Measurements from ENCODE around the gene KRT6C. TPM values are rescaled to one million over a fixed set of nuclear protein-coding genes. Genes with fewer than 3 reads are reported as not detected.
A peak's percentile ranks its signal among the peaks of the same experiment; 100 is the strongest.
"Not testable (repeated sequence)": the region's sequence is repeated elsewhere in the genome, so short reads cannot be mapped to it uniquely, and the experiment has no call there.

Gene KRT6C
- total RNA-seq, 2 donors from 2014 or later, result not detected

DNA sequence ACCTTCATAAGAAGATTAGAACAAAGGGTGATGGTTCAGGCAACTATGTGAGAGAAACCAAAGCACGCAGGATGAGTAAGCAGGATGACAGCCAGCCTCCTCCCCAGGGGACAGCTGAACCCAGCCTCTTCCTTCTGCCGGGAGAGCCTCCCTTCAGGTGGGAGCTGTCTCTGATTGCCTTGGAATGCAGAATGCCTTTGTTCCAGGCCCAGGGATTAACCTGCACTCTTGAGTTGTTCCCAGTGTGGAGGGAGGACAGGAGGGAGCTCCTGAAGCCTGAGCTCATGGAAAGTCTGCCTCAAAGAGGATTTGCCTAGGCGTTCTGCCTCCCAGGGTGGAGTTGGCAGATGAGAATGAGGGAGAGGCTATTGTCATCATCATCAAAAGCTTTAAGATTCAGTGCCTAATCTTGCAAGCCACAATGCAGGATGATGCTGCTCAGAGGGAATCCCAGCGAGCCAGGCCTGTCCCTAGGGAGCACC, 23.0 kb upstream of the KRT6C start:
- H3K4me3 ChIP-seq, result no peak overlapping the region
- DNase-seq (ENCODE audit: low spot score), result no peak
- no peaks in the 10 kb centered on the region for H3K36me3 ChIP-seq
- H3K27ac ChIP-seq, result no peak overlapping the region
- no peaks in the 10 kb centered on the region for H3K4me1 ChIP-seq
- TF ChIP-seq, protein P1, sequence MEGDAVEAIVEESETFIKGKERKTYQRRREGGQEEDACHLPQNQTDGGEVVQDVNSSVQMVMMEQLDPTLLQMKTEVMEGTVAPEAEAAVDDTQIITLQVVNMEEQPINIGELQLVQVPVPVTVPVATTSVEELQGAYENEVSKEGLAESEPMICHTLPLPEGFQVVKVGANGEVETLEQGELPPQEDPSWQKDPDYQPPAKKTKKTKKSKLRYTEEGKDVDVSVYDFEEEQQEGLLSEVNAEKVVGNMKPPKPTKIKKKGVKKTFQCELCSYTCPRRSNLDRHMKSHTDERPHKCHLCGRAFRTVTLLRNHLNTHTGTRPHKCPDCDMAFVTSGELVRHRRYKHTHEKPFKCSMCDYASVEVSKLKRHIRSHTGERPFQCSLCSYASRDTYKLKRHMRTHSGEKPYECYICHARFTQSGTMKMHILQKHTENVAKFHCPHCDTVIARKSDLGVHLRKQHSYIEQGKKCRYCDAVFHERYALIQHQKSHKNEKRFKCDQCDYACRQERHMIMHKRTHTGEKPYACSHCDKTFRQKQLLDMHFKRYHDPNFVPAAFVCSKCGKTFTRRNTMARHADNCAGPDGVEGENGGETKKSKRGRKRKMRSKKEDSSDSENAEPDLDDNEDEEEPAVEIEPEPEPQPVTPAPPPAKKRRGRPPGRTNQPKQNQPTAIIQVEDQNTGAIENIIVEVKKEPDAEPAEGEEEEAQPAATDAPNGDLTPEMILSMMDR (IDR thresholded peaks at IDR 0.05), result no peak
- no peaks in the 10 kb centered on the region for H3K27me3 ChIP-seq
- H3K9me3 ChIP-seq, result no peaks in the 10 kb centered on the region

DNA sequence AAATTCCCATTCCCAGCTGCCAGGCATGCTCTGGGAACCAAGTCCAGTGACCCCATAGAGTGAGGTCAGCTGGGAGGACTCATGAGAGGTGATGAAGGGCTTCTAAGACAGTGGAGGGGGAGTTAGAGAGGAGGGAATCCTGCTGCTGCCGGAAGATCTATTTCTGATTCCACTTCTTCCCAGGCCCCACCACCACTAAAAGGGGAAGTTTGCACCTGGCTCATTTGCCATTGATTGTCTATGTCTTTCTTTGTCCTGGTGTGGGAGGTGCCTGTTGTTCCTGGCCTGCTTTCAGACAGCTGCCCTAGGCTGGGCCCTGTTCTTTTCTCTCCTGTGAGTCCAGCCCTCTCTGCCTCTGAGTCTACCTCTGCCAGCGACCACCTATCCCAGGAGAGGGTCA, 22.4 kb upstream of the KRT6C start:
- TF ChIP-seq, protein P1 (IDR thresholded peaks at IDR 0.05), result no peak
- Histone ChIP-seq H3K27ac (no peak overlapping the region), H3K4me1 (no peaks in the 10 kb centered on the region), H3K4me3 (no peak overlapping the region), H3K36me3 (no peaks in the 10 kb centered on the region), H3K27me3 (no peaks in the 10 kb centered on the region), H3K9me3 (no peaks in the 10 kb centered on the region)
- no peak for DNase-seq (ENCODE audit: low spot score)

DNA sequence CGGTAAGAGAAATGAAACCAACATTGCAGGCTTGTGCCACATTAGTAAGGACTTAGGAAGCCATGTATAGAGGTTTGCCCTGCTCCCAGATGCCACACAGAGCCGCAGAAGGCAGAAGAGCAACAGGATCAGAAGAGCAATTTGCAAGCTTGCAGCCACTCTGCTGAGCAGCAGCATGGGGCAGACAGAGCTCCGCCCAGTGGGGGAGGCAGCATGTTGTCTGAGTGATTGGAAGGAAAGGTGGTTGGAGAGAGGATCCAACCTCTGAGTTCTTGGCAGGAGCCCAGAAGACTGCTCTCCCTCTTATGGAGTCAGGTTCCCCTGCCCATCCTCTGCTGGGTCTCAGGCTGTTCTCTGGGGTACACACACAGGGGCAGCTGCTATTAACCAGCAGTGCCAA, 21.8 kb upstream of the KRT6C start:
- Histone ChIP-seq H3K27ac (no peak overlapping the region), H3K9me3 (no peaks in the 10 kb centered on the region), H3K4me1 (no peaks in the 10 kb centered on the region), H3K36me3 (no peaks in the 10 kb centered on the region), H3K27me3 (no peaks in the 10 kb centered on the region), H3K4me3 (no peak overlapping the region)
- no peak for DNase-seq (ENCODE audit: low spot score)
- TF ChIP-seq, protein P1 (IDR thresholded peaks at IDR 0.05), result no peak

DNA sequence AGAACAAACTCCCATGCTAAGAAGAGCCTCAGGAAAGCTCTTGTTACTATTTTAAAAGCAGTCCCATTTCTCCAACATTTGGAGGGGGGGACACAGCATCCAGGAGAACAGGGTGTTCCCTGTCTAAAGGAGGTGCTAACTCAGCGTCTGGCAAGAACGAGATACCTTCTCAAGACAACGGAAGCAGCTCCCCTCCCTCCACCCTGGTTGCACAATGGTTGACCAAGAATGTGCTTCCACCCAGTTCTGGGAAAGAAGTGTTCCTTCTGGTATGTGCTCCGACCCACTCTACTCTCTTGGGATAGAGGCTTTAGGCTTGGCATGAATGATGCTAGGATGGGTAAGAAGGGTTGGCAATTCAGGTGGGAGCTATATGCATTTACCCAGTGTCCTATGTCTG, 20.9 kb upstream of the KRT6C start:
- Histone ChIP-seq H3K27ac (no peak overlapping the region), H3K36me3 (no peaks in the 10 kb centered on the region), H3K4me3 (no peak overlapping the region), H3K27me3 (no peaks in the 10 kb centered on the region), H3K9me3 (no peaks in the 10 kb centered on the region), H3K4me1 (no peaks in the 10 kb centered on the region)
- peak; percentile 77 for DNase-seq (ENCODE audit: low spot score)
- TF ChIP-seq, protein P1 (IDR thresholded peaks at IDR 0.05), result no peak

DNA sequence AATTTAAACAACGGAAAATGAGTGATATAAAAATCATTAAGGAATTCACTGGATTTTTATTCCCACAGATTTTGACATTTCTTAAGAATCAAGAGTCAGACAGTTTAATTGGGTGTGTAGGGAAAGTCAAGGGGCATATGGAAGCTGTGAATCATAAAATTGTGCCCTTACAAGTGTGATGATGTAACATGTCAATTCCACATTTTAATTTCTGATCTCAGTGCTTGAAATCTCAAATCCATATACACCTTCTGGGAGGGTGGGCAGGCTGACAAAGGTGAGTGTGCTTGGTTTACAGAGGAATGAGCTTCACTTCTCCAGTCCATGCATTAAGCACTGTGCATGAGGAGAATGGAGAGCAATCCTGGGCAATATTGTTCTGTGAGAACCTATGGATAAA, 20.5 kb upstream of the KRT6C start:
- no peaks in the 10 kb centered on the region for H3K4me1 ChIP-seq
- TF ChIP-seq, protein P1 (IDR thresholded peaks at IDR 0.05), result no peak
- H3K9me3 ChIP-seq, result no peaks in the 10 kb centered on the region
- no peaks in the 10 kb centered on the region for H3K27me3 ChIP-seq
- H3K36me3 ChIP-seq, result no peaks in the 10 kb centered on the region
- H3K4me3 ChIP-seq, result no peak overlapping the region
- no peak for DNase-seq (ENCODE audit: low spot score)
- H3K27ac ChIP-seq, result no peak overlapping the region

DNA sequence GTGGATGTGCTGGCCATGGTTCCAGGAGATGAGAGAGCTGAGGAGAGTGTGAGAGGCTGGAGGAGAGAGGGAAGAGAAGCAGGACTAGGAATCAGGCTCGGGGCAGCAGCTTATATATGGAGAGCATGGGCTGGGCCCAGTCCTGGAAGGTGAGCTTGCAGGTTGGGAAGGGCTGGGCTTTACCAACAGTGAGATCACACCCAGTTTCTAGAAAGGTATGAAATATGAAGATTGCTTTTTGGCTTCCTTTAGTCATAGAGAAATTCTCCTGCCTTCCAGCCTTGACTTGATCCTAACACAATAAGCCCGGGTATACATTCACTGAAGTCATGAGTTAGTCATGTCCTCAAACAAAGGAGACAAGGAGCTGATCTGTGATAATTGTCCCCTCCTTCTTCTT, 19.6 kb upstream of the KRT6C start, which contains the start of gene KRT6A:
Gene KRT6A (minus strand): TSS at position 86 of the 400 bp plus-strand sequence. CDS start 69 bp downstream, at position 17.
- H3K9me3 ChIP-seq, result no peaks in the 10 kb centered on the region
- no peak for DNase-seq (ENCODE audit: low spot score)
- no peak within 1 kb of the TSS for H3K4me3 ChIP-seq
- no peaks in the 10 kb centered on the region for H3K36me3 ChIP-seq
- H3K27me3 ChIP-seq, result no peaks in the 10 kb centered on the region
- no peaks in the 10 kb centered on the region for H3K4me1 ChIP-seq
- no peak within 1 kb of the TSS for H3K27ac ChIP-seq
- TF ChIP-seq, protein P1 (IDR thresholded peaks at IDR 0.05), result no peak

DNA sequence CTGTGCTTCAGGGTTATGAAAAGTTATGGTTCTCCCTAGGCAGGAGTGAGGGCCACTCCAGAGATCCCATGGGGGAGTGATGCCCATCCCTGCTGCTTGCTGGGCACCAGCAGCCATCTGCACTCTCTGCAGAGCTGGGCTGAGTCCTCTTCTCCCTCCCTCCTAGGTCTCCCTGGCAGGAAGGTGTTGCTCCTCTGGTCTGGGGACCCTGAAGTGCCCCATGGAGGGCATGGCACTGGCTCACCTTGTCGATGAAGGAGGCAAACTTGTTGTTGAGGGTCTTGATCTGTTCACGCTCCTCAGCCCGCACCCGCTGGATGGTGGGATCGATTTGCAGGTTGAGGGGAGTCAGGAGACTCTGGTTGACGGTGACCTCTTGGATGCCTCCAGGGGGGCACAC, 18.8 kb upstream of the KRT6C start:
- H3K36me3 ChIP-seq; H3K4me1 ChIP-seq; H3K27ac ChIP-seq; H3K4me3 ChIP-seq; H3K27me3 ChIP-seq; H3K9me3 ChIP-seq; DNase-seq (ENCODE audit: low spot score): not testable (repeated sequence)

DNA sequence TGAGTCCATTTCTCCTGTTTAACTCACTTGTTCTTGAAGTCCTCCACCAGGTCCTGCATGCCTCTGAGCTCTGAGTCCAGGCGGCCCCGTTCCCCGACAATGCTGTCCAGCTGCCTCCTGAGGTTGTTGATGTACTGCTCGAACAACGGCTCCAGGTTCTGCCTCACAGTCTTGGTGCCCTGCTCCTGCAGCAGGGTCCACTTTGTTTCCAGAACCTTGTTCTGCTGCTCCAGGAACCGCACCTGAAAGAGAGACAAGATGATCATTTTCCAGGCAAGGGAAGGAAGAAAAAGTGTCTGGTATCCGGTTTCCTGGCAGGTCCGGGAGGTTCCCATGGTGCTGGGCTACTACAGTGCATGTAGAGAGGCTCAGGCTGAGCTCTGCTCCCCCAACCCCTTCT, 17.9 kb upstream of the KRT6C start:
- not testable (repeated sequence) for H3K27ac ChIP-seq; DNase-seq (ENCODE audit: low spot score); H3K27me3 ChIP-seq; H3K9me3 ChIP-seq; H3K4me3 ChIP-seq; H3K4me1 ChIP-seq; H3K36me3 ChIP-seq
